ENCODE data around the gene RUNX1.

- no peak for TF ChIP-seq CTCF (conservative IDR thresholded peaks at IDR 0.05; ENCODE audit: low read depth, low read length)
- no peak for TF ChIP-seq EZH2phosphoT487 (IDR thresholded peaks at IDR 0.05; ENCODE audit: borderline replicate concordance, low read length)
These were observed 3.4 kb downstream of the RUNX1 start for GRCh38 chr21:35045542-35046262.
